Endothelial cell of umbilical vein (primary cell): ENCODE measurements around the gene COL4A2. TPM values are rescaled to one million over a fixed set of nuclear protein-coding genes. Genes with fewer than 3 reads are reported as not detected.

ENCODE experiments used
- BruUV-seq: library from RNA; stranded (reverse); fragments of 400-500 nt; replicated peaks from 2 replicates; lab custom pipeline; 2021; lab: Mats Ljungman, UMichigan
- CTCF ChIA-PET: fragments of 300-600, 350-600 bp; sonication (Branson Sonifier 250); formaldehyde crosslinking; loops from one replicate; lab custom pipeline; 2021; ENCODE audit warnings: antibody characterized with exemption, inconsistent platforms; lab: Charles Lee
- POLR2A ChIA-PET: fragments of 300-600, 350-600 bp; sonication (Branson Sonifier 250); formaldehyde crosslinking; loops from one replicate; lab custom pipeline; 2021; ENCODE audit warnings: antibody characterized with exemption, inconsistent platforms; lab: Charles Lee
- DNase-seq: peaks from one replicate; pipeline ENCODE4 v3.0.0-alpha.2; 2011; ENCODE audit warnings: low read depth, low spot score
- FAIRE-seq: peaks from 2 replicates; lab custom pipeline; 2011; peaks lifted over from hg19 to GRCh38; lab: Jason Lieb, UNC
- H2AFZ ChIP-seq: 2 replicates; pipeline ENCODE4 v1.6.0; 2012; ENCODE audit warnings: low read depth, low read length, control low read depth, inconsistent platforms
- H3K27ac ChIP-seq: 2 replicates; pipeline ENCODE4 v1.5.1; 2011; ENCODE audit warnings: low read depth, mild to moderate bottlenecking, control low read depth, low read length, moderate library complexity; ENCODE audit not compliant: insufficient read depth
- H3K27me3 ChIP-seq, 2 experiments: 2 replicates each; pipeline versions ENCODE4 v1.6.0 to v1.6.1; 2011; ENCODE audit warnings: low read length in 2 of 2, mixed read lengths in 1 of 2; ENCODE audit not compliant: control insufficient read depth in 2 of 2, insufficient read depth in 2 of 2
- H3K36me3 ChIP-seq, 2 experiments: 2 replicates in 1 of 2; 3 replicates in 1 of 2; pipeline ENCODE4 v1.5.1; 2011; ENCODE audit warnings: low read length in 2 of 2, mild to moderate bottlenecking in 1 of 2, moderate library complexity in 1 of 2; ENCODE audit not compliant: control insufficient read depth in 2 of 2, insufficient read depth in 2 of 2; ENCODE audit errors: extremely low read depth in 1 of 2
- H3K4me1 ChIP-seq: 3 replicates; pipeline ENCODE4 v1.5.1; 2011; ENCODE audit warnings: mild to moderate bottlenecking, low read length; ENCODE audit not compliant: control insufficient read depth, insufficient read depth; ENCODE audit errors: extremely low read depth
- H3K4me2 ChIP-seq: 2 replicates; pipeline ENCODE4 v1.6.1; 2011; ENCODE audit warnings: low read length, control low read depth, mixed read lengths; ENCODE audit not compliant: insufficient read depth
- H3K4me3 ChIP-seq, 3 experiments: fragments of 200-600 bp in 1 of 3; sonication (generic), shearing (Covaris generic) in 1 of 3; replicated peaks in 1 of 3; 2 replicates each; pipeline ENCODE4 v1.5.1; 2011 to 2016; ENCODE audit warnings: control low read depth in 3 of 3, low read length in 3 of 3, mild to moderate bottlenecking in 2 of 3, inconsistent platforms in 1 of 3, low read depth in 1 of 3, moderate library complexity in 1 of 3; ENCODE audit not compliant: insufficient read depth in 1 of 3
- H3K79me2 ChIP-seq: 2 replicates; pipeline ENCODE4 v1.6.0; 2012; ENCODE audit warnings: low read length, inconsistent platforms; ENCODE audit not compliant: control insufficient read depth, insufficient read depth
- H3K9ac ChIP-seq: replicated peaks from 2 replicates; pipeline ENCODE3; 2011; ENCODE audit warnings: low read length, control low read depth; ENCODE audit not compliant: insufficient read depth; ENCODE audit errors: extremely low read depth
- H3K9me1 ChIP-seq: replicated peaks from 3 replicates; pipeline ENCODE4 v1.6.0; 2011; ENCODE audit warnings: mild to moderate bottlenecking, low read length; ENCODE audit not compliant: control insufficient read depth, insufficient read depth; ENCODE audit errors: extremely low read depth
- H3K9me3 ChIP-seq: replicated peaks from 2 replicates; pipeline ENCODE4 v1.5.1; 2012; ENCODE audit warnings: low read length, inconsistent platforms; ENCODE audit not compliant: control insufficient read depth, insufficient read depth
- H4K20me1 ChIP-seq: replicated peaks from 2 replicates; pipeline ENCODE3; 2011; ENCODE audit warnings: mild to moderate bottlenecking, low read length; ENCODE audit not compliant: control insufficient read depth, insufficient read depth; ENCODE audit errors: extremely low read depth
- EZH2 ChIP-seq: IDR thresholded peaks from 2 replicates; pipeline ENCODE4 v1.6.1; 2012; ENCODE audit warnings: borderline replicate concordance, low read depth, mild to moderate bottlenecking, moderate library complexity, low read length, inconsistent platforms; ENCODE audit not compliant: severe bottlenecking
- FOS ChIP-seq: IDR thresholded peaks from 2 replicates; pipeline ENCODE4 v1.6.1; 2011; ENCODE audit warnings: mild to moderate bottlenecking, low read length, moderate library complexity, borderline replicate concordance; ENCODE audit not compliant: insufficient read depth
- GATA2 ChIP-seq: IDR thresholded peaks from 2 replicates; pipeline ENCODE4 v1.7.0; 2011; ENCODE audit warnings: low read depth, mild to moderate bottlenecking, moderate library complexity, mixed read lengths, low read length; ENCODE audit not compliant: insufficient read length, insufficient read depth
- JUN ChIP-seq: IDR thresholded peaks from 2 replicates; pipeline ENCODE4 v1.6.1; 2011; ENCODE audit warnings: borderline replicate concordance, low read depth; ENCODE audit not compliant: insufficient read length, insufficient read depth
- MYC ChIP-seq: IDR thresholded peaks from one replicate; pipeline ENCODE4 v1.6.1; 2011; ENCODE audit warnings: mild to moderate bottlenecking, low read depth, low read length
- POLR2A ChIP-seq: IDR thresholded peaks from 2 replicates; pipeline ENCODE4 v1.6.1; 2012; ENCODE audit warnings: low read depth, mild to moderate bottlenecking, control low read depth, low read length
- POLR2AphosphoS5 ChIP-seq: IDR thresholded peaks from 2 replicates; pipeline ENCODE4 v1.6.1; 2012; ENCODE audit warnings: low read depth, mild to moderate bottlenecking, control low read depth, low read length, moderate library complexity; ENCODE audit not compliant: insufficient read depth
- dilution Hi-C: fragments of 300-500 bp; cut with MboI; formaldehyde crosslinking; loops from one replicate; pipeline ENCODE4 v1.15.0; 2019; ENCODE audit warnings: low sequenced_read_pairs; ENCODE audit not compliant: extremely low pct_ligation_motif_present
- intact Hi-C: fragments of 100-400 bp; cut with micrococcal nuclease; formaldehyde crosslinking; loops from one replicate; pipeline ENCODE4 v1.10.0; 2022
- polyA plus RNA-seq, 4 experiments: library from polyadenylated mRNA; depleted of rRNA in 3 of 4; stranded (reverse) in 3 of 4; unstranded in 1 of 4; fragments of >200 nt; gene quantifications; 2 replicates each; pipeline versions ENCODE4 v1.2.1 to v1.2.3, GENCODE V29; 2011 to 2012; ENCODE audit warnings: missing spikeins in 1 of 4
- total RNA-seq: library from RNA; stranded (reverse); gene quantifications from 2 replicates; pipeline ENCODE4 v1.2.3, GENCODE V29; 2021
- TF ChIP-seq, protein P1 (sequence below): IDR thresholded peaks from 2 replicates; pipeline ENCODE4 v1.6.1; 2011; ENCODE audit not compliant: insufficient read depth, insufficient read length
- TF ChIP-seq, protein P2 (sequence below), 2 donors: IDR thresholded peaks; 1 replicate in 1 of 2; 2 replicates in 1 of 2; pipeline ENCODE4 v1.5.1; 2011; ENCODE audit warnings: low read length in 2 of 2, mild to moderate bottlenecking in 2 of 2, moderate library complexity in 2 of 2, control low read depth in 1 of 2, inconsistent platforms in 1 of 2, low read depth in 1 of 2; ENCODE audit not compliant: insufficient read depth in 1 of 2; ENCODE audit errors: extremely low read depth in 1 of 2

COL4A2 gene
- total and polyA plus RNA-seq, 2 donors (not counting 3 experiments of a cell fraction or from before 2014, with no cell fraction given): 792 to 940 TPM

DNA sequence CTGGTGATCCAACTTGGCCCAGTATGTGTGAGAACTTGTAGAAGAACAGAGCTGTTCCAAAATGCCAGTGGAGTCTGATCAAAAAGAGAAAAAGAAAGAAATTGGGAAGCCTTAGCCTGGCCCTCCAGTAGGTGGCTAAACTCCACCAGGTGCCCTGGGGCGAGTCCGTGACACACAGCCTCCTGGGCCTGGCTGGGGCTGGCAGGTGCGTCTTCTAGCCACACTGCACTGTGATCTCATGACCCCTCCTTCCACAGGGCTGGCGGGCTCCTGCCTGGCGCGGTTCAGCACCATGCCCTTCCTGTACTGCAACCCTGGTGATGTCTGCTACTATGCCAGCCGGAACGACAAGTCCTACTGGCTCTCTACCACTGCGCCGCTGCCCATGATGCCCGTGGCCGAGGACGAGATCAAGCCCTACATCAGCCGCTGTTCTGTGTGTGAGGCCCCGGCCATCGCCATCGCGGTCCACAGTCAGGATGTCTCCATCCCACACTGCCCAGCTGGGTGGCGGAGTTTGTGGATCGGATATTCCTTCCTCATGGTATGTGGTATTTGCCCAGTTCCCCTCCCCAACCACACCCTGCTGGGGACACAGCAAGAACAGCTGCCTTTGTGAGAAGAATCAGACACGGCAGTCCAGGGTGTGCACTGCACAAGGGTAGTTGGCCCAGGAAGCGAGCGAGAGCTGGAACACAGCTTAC lies 200.7 kb downstream of the COL4A2 start:
- Histone ChIP-seq H3K4me1 (peaks cover 6% of the 10 kb centered on the region), H3K4me3 (no peak overlapping the region), H3K79me2 (no peaks in the 10 kb centered on the region), H3K4me2 (no peak overlapping the region), H3K9ac (no peak overlapping the region), H3K36me3 (peaks cover 30 to 60% of the 10 kb centered on the region in 2 experiments), H3K27me3 (no peaks in the 10 kb centered on the region), H3K9me1 (no peaks in the 10 kb centered on the region), H2AFZ (no peak overlapping the region), H4K20me1 (no peaks in the 10 kb centered on the region), H3K27ac (no peak overlapping the region), H3K9me3 (no peaks in the 10 kb centered on the region)
- ChIA-PET POLR2A (no interaction called here), CTCF (interaction anchor here (0.8 to 2.7 kb wide), 2 partner anchors 52 to 54 kb away, joined by 3 to 11 read pairs; partner anchors contain the start of gene RAB20)
- TF ChIP-seq GATA2 (no peak), FOS (no peak), JUN (no peak)
- TF ChIP-seq, protein P1, sequence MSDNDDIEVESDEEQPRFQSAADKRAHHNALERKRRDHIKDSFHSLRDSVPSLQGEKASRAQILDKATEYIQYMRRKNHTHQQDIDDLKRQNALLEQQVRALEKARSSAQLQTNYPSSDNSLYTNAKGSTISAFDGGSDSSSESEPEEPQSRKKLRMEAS: no peak
- DNase-seq (no peak), FAIRE-seq (no peak)
- intact Hi-C loops: no loop called here
- dilution Hi-C loops: no loop called here
- BruUV-seq: no TSS peak

DNA sequence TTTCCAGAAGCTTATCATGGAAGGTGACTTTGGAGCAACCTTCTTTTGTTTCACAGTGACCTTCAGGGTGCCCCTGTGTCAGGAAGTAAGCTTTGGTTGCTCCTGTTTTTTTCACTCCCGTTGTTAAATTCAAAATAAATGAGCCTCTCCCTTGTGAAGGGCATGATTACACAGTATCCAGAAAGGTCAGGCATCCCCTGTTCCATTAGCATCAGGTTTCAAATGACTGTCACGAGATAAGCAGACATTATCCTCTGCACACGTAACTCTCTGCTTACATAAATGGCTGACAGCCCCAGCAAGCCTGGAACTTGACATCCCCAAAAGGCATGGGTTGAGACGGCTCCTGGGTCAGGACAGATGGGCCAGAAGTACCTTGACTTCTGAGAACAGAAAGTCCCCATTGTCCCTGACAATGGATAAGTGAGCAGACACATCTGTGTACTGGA lies 202.4 kb downstream of the COL4A2 start:
- H2AFZ ChIP-seq: no peak overlapping the region
- no peak overlapping the region for H3K9ac ChIP-seq
- H3K9me3 ChIP-seq: no peaks in the 10 kb centered on the region
- CTCF ChIA-PET: interaction anchor here (2.7 kb wide), 1 partner anchor 54 kb away, joined by 11 read pairs; no protein-coding TSS in a partner anchor
- no peak overlapping the region for H3K27ac ChIP-seq
- no TSS peak for BruUV-seq
- TF ChIP-seq POLR2A (no peak), POLR2AphosphoS5 (no peak), GATA2 (no peak), MYC (no peak), EZH2 (no peak), JUN (no peak)
- TF ChIP-seq, protein P2, sequence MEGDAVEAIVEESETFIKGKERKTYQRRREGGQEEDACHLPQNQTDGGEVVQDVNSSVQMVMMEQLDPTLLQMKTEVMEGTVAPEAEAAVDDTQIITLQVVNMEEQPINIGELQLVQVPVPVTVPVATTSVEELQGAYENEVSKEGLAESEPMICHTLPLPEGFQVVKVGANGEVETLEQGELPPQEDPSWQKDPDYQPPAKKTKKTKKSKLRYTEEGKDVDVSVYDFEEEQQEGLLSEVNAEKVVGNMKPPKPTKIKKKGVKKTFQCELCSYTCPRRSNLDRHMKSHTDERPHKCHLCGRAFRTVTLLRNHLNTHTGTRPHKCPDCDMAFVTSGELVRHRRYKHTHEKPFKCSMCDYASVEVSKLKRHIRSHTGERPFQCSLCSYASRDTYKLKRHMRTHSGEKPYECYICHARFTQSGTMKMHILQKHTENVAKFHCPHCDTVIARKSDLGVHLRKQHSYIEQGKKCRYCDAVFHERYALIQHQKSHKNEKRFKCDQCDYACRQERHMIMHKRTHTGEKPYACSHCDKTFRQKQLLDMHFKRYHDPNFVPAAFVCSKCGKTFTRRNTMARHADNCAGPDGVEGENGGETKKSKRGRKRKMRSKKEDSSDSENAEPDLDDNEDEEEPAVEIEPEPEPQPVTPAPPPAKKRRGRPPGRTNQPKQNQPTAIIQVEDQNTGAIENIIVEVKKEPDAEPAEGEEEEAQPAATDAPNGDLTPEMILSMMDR (IDR thresholded peaks at IDR 0.05; ENCODE audit: extremely low read depth in 1 of 2, insufficient read depth in 1 of 2, low read depth in 1 of 2, low read length in 2 of 2): no peak
- H3K9me1 ChIP-seq: no peaks in the 10 kb centered on the region
- no peak overlapping the region for H3K4me2 ChIP-seq
- intact Hi-C loops: no loop called here
- H3K79me2 ChIP-seq: no peaks in the 10 kb centered on the region
- dilution Hi-C loops: no loop called here
- H3K36me3 ChIP-seq: peaks cover 26 to 49% of the 10 kb centered on the region in 2 experiments
- peaks cover 6% of the 10 kb centered on the region for H3K4me1 ChIP-seq
- no peaks in the 10 kb centered on the region for H3K27me3 ChIP-seq
- H3K4me3 ChIP-seq: no peak overlapping the region
- no peak for DNase-seq
- POLR2A ChIA-PET: no interaction called here
- FAIRE-seq: no peak
- no peaks in the 10 kb centered on the region for H4K20me1 ChIP-seq
